HG02678 (cell line): ENCODE measurements around the gene EGLN1.
"Not testable (repeated sequence)": the region's sequence is repeated elsewhere in the genome, so short reads cannot be mapped to it uniquely, and the experiment has no call there.

Experiments
- ATAC-seq: cut with Tn5 transposase; IDR thresholded peaks from one replicate; pipeline ENCODE4 v1.9.1; 2021; ENCODE audit warnings: mild to moderate bottlenecking, moderate library complexity; ENCODE audit not compliant: unreplicated experiment

The EGLN1 gene

DNA sequence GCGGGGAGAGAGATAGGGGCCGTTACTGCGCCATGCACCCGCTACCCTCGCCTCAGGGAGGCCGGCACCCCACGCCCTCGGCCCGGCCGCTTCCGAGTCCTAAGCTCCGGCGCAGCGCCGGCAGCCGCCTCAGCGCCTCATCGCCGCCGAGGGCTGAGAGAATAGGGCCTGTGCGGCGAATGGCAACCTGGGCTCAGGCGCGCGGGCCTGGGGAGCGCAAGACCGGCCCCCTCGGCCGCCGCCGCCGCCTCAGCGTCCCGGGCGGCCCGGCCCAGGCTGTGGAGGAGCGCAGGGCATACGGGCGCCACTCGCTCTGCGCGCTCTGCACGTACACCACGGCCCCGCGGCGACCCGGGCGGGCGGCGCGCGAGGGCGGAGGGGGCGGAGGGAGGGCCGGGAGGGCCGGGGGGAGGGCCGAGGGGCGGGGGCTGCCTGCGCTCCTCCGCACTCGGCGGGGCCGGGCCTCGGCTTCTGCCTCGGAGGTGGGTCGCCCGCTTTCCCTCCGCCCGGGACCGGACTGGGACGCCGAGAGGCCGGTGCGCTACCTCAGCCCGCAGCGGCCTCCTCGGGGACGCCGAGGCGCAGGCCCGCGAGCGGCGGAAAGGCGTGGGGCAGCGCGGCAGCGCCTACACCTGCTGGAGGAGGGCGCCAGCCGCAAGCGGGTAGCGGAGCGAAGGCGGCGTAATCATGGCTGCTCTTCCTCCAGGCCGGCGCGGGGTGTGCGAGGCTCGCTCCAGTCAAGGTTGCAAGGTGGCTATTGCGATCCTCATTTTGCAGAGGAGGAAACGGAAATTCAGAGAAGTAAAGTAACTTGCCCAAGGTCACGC is at the start of gene EGLN1:
EGLN1 (minus strand) TSS at position 317 of the 827 bp plus-strand sequence. CDS start 399 bp downstream, outside the sequence.
- ATAC-seq, result peak; percentile 79

DNA sequence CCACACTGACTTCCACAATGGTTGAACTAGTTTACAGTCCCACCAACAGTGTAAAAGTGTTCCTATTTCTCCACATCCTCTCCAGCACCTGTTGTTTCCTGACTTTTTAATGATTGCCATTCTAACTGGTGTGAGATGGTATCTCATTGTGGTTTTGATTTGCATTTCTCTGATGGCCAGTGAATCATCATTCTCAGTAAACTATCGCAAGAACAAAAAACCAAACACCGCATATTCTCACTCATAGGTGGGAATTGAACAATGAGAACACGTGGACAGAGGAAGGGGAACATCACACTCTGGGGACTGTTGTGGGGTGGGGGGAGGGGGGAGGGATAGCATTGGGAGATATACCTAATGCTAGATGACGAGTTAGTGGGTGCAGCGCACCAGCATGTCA is 49.4 kb upstream of the EGLN1 start:
- ATAC-seq, result not testable (repeated sequence)

DNA sequence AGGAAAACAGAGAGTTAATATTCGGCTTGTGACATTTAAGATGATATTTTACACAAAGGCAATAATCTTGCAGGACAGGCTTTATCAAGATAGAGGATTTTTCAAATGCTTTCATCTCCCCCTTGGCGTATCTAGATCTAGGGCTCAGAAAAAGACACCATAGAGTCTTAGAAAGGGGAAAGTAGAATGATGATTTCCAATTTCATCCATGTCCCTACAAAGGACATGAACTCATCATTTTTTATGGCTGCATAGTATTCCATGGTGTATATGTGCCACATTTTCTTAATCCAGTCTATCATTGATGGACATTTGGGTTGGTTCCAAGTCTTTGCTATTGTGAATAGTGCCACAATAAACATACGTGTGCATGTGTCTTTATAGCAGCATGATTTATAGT is 48.9 kb upstream of the EGLN1 start:
- not testable (repeated sequence) for ATAC-seq

DNA sequence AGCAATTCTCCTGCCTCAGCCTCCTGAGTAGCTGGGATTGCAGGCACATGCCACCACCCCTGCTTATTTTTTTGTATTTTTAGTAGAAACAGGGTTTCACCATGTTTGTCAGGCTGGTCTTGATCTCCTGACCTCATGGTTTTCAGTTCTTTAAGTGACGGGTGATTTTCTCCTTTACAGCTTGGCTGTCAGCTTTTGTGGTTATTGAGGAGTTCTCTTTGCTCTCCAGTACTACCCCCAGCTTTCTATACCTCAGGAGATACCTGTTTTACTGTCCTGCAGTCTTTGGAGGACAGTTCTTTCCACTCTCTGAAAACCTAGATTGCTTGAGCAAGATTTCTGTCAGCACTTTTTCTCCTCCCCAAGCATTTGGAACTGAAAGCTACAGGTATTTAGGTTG is 45.9 kb upstream of the EGLN1 start:
- no peak for ATAC-seq

DNA sequence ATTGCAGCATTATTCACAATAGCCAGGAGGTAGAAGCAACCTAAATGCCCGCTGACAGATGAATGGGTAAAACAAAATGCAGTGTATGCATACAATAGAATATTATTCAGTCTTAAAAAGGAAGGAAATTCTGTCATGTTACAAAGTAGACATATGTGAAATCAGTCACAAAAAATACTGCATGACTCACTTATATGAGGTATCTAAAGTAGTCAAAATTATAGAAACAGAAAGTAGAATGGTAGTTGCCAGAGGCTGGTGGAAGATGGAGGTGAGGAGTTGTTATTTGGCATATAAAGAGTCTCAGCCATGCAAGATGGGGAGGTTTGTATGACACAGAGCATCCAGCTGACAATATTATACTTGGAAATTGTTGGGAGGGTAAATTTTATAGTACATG is 43.0 kb upstream of the EGLN1 start:
- ATAC-seq, result no peak

DNA sequence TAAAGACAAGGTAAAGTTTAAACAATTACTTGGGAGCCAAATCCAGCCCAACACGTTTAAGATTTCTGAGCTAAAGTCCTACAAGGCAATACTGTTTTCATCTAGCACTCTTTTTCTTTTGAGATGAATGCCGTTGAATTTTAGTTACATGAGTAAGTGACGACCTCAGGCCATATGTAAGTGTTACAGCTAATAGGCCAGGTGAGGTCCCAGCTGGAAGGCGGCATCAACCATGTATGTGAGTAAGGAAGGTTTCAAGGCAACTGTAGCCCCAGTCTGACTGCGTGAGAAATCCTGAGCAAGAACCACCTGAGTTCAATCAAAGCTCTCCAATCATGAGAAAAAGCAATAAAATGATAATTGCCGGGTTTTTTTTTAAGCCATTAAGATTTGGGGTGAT is 41.5 kb upstream of the EGLN1 start:
- no peak for ATAC-seq

DNA sequence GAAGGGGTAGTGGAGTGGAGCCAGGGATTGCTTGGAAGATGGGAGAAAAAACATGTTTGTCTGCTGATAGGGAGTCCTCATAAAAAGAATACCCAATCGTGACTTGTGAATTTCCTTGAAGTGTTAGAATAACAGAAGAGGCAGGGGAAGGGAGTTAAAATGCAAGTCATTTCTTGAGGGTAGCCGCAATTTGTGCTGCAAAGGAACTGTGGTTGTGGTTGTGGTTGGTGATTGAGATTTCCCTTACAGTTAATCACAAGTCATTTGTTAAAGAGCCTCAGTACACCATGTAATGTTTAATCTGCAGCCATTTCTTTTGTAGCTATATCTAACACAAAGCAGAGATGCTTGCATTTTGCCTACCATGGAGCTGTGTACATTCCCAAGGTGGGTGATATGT is 38.5 kb upstream of the EGLN1 start:
- peak; percentile 82 for ATAC-seq

DNA sequence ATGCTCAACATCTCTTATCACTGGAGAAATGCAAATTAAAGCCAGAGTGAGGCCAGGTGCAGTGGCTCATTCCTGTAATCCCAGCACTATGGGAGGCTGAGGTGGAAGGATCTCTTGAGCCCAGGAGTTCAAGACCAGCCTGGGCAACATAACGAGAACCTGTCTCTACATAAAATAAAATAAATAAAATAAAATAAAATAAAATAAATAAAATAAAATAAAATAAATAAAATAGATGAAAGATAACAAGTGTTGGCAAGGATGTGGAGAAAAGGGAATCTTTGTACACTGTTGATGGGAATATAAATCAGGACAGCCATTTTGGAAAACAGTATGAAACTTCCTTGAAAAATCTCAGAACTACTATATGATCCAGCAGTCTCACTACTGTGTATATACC is 37.4 kb upstream of the EGLN1 start:
- ATAC-seq, result not testable (repeated sequence)

DNA sequence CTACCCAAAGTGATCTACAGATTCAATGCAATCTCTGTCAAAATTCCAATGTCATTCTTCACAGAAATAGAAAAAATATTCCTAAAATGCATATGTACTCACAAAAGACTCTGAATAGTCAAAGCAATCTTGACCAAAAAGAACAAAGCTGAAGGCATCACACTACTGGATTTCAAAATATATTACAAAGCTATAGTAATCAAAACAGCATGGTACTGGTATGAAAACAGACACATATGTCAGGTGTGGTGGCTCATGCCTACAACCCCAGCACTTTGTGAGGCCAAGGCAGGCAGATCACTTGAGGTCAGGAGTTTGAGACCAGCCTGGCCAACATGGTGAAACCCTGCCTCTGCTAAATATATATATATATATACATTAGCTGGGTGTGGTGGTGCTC is 35.9 kb upstream of the EGLN1 start:
- not testable (repeated sequence) for ATAC-seq

DNA sequence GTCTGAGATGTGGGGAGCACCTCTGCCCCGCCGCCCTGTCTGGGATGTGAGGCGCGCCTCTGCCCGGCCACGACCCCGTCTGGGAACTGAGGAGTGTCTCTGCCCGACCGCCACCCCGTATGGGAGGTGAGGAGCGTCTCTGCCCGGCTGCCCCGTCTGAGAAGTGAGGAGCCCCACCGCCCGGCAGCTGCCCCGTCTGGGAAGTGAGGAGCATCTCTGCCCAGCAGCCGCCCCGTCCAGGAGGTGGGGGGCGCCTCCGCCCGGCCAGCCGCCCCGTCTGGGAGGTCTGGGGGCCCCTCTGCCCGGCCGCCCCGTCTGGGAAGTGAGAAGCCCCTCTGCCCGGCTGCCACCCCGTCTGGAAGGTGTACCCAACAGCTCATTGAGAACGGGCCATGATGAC is 32.0 kb upstream of the EGLN1 start:
- not testable (repeated sequence) for ATAC-seq

DNA sequence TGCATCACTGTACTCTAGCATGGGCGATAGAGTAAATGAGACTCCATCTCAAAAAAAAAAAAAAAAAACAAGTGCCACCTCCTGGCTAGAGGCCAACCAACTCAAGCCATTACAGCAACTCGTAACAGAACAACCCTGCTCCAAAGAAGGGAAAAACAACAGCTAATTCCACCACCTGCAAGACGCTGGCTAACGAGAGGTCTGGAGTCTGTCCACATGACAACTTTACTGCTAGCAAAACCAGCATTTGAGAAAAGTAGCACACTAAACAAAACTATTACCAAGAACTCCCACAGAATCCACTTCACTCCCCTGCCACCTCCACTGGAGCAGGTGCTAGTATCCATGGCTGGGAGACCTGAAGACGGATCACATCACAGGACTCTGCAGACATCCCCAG is 24.1 kb upstream of the EGLN1 start:
- no peak for ATAC-seq

DNA sequence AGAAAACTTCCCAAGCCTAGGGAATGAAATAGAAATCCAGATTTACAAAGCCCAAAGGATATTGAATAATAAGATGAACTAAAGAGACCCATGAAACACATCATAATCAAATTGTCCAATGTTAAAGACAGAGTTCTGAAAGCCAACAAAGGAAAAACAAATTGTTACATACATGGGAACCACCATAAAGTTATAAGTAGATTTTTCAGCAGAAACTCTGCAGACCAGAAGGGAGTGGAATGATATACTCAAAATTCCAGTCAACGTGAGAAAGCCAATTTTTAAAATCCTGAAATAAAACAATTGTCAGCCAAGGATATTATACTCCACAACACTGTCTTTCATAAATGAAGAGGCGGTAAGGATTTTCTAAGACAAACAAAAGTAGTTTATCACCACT is 22.0 kb upstream of the EGLN1 start:
- ATAC-seq, result no peak

DNA sequence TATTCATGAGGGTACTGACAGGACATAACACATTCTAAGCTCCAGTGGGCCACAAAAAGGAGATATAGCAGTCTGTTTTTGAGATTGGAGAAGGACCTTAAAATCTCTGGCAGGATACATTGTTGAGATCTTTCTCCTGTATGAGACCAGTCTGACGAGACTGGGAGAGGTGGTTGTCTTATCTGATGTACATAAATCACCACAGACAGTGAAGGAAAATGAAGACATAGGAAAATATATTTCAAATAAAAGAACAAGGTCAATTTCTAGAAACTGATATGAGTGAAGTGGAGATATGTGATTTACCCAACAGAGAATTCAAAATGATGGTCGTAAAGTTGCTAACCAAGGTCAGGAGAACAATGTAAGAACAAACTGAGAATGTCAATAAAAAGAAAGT is 21.3 kb upstream of the EGLN1 start:
- no peak for ATAC-seq

DNA sequence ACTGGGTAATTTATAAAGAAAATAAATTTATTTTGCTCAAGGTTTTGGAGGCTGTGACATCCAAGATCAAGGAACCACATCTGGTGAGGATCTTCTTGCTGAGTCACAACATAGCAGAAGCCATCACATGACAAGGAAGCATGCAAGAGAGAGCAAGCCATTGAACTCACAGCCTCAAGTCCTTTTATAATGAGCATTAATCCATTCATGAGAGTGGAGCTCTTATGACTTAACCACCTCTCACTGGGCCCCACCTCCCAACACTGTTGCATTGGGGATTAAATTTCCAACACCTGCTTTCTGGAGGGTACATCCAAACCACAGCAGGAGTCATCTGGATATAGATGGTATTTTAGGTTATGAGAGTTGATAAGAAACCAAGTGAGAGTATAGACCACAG is 20.6 kb upstream of the EGLN1 start:
- no peak for ATAC-seq

DNA sequence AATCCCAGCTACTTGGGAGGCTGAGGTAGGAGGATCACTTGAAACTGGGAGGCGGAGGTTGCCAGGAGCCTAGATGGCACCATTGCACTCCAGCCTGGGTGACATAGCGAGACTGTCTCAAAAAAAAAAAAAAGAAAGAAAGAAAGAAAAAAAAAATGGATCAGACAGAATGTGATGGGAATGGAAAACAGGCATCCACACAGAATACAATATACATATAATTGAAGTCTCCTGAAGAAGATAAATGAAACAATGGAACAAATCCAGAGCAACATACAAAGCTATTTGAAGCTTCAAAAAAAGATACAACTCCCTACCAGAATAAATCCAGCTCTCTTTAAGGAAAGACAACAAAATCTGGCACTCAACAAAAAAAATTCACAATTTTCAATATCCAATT is 10.9 kb upstream of the EGLN1 start:
- no peak for ATAC-seq

DNA sequence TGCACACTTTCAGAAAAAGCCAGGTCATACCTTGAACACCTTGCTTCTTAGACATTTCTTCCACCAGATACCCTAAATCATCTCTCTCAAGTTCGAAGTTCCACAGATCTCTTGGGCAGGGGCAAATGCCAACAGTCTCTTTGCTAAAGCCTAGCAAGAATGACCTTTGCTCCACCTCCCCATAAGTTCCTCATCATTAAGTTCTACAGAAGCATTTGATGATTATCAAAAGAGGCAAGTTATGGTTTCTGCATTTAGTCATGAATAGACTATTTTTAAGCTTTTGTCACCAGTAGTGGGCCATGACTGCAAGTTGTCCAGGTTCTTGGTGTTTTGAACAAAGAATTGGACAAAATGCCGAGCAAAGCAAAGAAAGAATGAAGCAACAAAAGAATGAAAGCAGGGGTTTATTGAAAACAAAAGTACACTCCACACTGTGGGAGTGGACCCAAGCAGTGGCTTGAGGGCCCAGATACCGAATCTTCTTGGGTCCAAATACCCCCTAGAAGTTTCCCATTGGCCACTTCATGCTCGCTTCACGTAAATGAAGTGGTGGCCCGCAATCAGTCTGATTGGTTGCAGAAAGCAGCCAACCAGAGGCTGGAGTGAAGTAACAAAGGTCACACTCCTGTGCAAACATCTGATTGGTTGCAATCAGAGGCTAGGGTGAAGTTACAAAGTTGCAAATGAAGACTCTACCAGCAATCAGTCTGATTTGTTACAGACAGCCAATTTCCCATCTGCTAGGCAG is 9.8 kb upstream of the EGLN1 start:
- no peak for ATAC-seq

DNA sequence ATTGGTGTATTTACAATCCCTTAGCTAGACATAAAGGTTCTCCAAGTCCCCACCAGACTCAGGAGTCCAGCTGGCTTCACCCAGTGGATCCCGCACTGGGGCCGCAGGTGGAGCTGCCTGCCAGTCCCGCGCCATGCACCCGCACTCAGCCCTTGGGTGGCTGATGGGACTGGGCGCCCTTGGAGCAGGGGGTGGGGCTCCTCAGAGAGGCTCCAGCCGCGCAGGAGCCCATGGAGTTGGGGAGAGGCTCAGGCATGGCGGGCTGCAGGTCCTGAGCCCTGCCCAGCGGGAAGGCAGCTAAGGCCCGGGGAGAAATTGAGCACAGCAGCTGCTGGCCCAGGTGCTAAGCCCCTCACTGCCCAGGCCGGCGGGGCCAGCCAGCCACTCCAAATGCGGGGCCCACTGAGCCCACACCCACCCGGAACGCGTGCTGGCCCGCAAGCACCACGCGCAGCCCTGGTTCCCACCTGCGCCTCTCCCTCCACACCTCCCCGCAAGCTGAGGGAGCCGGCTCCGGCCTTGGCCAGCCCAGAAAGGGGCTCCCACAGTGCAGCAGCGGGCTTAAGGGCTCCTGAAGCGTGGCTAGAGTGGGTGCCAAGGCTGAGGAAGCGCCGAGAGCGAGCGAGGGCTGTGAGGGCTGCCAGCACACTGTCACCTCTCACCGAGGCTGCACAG is 8.7 kb upstream of the EGLN1 start:
- ATAC-seq, result not testable (repeated sequence)

DNA sequence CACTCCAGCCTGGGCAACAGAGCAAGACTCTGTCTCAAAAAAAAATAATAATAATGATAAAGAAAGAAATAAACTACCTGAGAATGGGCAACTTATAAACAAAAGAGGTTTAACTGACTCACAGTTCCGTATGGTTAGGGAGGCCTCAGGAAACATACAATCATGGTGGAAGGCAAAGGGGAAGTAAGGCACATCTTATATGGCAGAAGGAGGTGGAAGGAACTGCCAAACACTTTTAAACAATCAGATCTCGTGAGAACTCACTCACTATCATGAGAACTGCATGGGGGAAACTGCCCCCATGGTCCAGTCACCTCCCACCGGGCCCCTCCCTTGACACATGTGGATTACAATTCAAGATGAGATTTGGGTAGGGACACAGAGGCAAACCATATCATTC is 6.3 kb upstream of the EGLN1 start:
- no peak for ATAC-seq

DNA sequence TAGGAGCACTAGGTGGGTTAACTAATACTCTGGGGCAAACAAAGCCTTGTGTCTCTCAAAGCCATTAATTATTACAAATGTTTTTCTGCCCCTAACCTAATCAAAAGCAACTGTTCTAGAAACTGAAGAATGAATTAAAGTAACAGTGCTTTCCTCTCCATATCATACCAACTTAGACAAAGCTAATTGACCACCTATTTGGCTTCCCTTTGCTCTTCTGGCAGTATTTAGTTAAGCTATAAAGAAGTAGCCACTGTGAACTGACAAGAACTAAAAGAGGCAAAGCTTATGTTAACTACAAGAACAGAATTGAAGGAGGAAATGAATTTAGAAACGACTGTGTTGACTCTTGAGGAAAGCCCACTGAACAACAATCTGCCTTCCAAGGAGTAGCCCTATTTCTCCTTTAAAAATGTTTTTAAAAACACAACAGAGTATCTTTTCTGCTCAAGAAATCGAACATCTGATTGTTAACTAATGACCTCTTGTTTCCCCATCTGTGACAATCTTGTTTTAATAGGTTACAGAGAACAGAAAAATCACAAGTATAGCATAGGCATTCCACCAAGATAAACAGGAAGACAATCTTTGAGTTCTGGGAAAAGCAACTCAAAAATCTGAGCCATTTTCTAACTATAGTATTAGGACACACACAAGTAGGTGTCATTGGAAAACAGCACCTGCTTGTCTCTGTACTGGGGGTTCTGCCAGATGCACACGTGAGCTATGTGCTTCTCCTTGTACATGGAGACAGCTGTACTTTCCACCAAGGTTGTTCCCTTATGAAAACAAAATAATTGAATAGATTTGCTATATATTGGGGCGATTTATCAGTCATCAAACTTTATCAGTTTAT is 3.1 kb upstream of the EGLN1 start:
- ATAC-seq, result no peak

DNA sequence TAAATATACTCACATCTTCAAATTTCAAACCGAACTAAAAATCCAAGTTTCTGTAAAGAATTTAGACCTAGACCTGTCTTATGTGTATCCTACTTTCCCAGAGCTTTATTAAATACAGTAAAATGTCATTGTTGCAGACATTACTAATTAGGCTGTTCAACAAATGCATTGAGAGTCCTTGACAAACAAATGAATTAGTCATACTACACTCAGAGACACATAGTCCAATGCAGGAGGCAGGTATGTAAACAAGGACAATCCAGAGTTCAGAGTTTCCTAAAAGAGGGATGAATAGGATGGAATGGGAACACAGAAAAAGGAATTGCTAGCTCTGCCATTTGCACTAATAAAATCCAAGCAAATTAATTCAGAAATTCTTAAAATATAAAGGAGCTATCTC is 1.6 kb upstream of the EGLN1 start:
- no peak for ATAC-seq

DNA sequence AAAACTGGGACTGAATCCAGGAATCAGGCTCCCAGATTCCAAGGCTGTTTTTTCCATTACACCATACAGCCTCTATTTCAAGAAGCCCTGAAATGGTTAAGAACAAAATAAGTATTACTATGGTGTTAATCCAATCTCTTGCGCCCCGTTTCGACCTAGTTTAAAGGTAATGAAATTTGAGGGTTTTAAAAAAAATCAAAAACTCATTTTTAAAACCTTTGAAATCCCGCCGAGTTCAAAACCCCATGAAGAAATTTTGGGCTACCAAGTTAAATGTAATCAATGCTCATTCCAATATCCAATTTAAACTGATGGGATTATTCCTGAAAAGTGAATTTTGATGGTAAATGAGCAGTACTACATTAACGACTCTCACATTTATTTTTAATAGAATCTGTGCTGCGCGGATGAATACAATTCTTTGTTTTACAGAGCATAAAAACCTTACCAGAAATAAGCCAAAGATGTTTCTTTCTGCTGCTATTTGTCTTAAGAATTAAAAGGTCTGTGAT is 767 bp upstream of the EGLN1 start:
- ATAC-seq, result no peak
